ENCODE data around the gene NAV2.

The NAV2 gene

GRCh38 chr11:20023082-20023426, 310.4 kb downstream of the NAV2 start:
- peak; percentile 6; the same call in 2 of the 3 replicates for ATAC-seq
- TF ChIP-seq, protein P1, sequence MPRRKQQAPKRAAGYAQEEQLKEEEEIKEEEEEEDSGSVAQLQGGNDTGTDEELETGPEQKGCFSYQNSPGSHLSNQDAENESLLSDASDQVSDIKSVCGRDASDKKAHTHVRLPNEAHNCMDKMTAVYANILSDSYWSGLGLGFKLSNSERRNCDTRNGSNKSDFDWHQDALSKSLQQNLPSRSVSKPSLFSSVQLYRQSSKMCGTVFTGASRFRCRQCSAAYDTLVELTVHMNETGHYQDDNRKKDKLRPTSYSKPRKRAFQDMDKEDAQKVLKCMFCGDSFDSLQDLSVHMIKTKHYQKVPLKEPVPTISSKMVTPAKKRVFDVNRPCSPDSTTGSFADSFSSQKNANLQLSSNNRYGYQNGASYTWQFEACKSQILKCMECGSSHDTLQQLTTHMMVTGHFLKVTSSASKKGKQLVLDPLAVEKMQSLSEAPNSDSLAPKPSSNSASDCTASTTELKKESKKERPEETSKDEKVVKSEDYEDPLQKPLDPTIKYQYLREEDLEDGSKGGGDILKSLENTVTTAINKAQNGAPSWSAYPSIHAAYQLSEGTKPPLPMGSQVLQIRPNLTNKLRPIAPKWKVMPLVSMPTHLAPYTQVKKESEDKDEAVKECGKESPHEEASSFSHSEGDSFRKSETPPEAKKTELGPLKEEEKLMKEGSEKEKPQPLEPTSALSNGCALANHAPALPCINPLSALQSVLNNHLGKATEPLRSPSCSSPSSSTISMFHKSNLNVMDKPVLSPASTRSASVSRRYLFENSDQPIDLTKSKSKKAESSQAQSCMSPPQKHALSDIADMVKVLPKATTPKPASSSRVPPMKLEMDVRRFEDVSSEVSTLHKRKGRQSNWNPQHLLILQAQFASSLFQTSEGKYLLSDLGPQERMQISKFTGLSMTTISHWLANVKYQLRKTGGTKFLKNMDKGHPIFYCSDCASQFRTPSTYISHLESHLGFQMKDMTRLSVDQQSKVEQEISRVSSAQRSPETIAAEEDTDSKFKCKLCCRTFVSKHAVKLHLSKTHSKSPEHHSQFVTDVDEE (CRISPR knock-in tag; IDR thresholded peaks at IDR 0.05) = no peak
- TF ChIP-seq, protein P2, sequence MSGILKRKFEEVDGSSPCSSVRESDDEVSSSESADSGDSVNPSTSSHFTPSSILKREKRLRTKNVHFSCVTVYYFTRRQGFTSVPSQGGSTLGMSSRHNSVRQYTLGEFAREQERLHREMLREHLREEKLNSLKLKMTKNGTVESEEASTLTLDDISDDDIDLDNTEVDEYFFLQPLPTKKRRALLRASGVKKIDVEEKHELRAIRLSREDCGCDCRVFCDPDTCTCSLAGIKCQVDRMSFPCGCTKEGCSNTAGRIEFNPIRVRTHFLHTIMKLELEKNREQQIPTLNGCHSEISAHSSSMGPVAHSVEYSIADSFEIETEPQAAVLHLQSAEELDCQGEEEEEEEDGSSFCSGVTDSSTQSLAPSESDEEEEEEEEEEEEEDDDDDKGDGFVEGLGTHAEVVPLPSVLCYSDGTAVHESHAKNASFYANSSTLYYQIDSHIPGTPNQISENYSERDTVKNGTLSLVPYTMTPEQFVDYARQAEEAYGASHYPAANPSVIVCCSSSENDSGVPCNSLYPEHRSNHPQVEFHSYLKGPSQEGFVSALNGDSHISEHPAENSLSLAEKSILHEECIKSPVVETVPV (CRISPR knock-in tag; IDR thresholded peaks at IDR 0.05) = no peak
- TF ChIP-seq ESRRG (CRISPR knock-in tag; IDR thresholded peaks at IDR 0.05) (no peak), BACH2 (CRISPR knock-in tag; IDR thresholded peaks at IDR 0.05; ENCODE audit: borderline replicate concordance) (no peak), GLIS3 (CRISPR knock-in tag; IDR thresholded peaks at IDR 0.05) (no peak), ZFP30 (CRISPR knock-in tag; IDR thresholded peaks at IDR 0.05) (no peak), ISL1 (CRISPR knock-in tag; IDR thresholded peaks at IDR 0.05) (no peak), PPARA (CRISPR knock-in tag; IDR thresholded peaks at IDR 0.05; ENCODE audit: borderline replicate concordance) (no peak), ZNF70 (CRISPR knock-in tag; IDR thresholded peaks at IDR 0.05) (no peak), TOX (CRISPR knock-in tag; IDR thresholded peaks at IDR 0.05; ENCODE audit: borderline replicate concordance) (no peak), ZC3H10 (CRISPR knock-in tag; IDR thresholded peaks at IDR 0.05) (no peak), ZFP3 (CRISPR knock-in tag; IDR thresholded peaks at IDR 0.05) (no peak), ARNTL (CRISPR knock-in tag; IDR thresholded peaks at IDR 0.05; ENCODE audit: borderline replicate concordance, low read depth) (no peak), CSDC2 (CRISPR knock-in tag; IDR thresholded peaks at IDR 0.05) (no peak), OSR1 (CRISPR knock-in tag; IDR thresholded peaks at IDR 0.05) (no peak)
- TF ChIP-seq, protein P3, sequence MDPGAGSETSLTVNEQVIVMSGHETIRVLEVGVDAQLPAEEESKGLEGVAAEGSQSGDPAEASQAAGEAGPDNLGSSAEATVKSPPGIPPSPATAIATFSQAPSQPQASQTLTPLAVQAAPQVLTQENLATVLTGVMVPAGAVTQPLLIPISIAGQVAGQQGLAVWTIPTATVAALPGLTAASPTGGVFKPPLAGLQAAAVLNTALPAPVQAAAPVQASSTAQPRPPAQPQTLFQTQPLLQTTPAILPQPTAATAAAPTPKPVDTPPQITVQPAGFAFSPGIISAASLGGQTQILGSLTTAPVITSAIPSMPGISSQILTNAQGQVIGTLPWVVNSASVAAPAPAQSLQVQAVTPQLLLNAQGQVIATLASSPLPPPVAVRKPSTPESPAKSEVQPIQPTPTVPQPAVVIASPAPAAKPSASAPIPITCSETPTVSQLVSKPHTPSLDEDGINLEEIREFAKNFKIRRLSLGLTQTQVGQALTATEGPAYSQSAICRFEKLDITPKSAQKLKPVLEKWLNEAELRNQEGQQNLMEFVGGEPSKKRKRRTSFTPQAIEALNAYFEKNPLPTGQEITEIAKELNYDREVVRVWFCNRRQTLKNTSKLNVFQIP (CRISPR knock-in tag; IDR thresholded peaks at IDR 0.05; ENCODE audit: borderline replicate concordance, low read depth) = no peak

DNA sequence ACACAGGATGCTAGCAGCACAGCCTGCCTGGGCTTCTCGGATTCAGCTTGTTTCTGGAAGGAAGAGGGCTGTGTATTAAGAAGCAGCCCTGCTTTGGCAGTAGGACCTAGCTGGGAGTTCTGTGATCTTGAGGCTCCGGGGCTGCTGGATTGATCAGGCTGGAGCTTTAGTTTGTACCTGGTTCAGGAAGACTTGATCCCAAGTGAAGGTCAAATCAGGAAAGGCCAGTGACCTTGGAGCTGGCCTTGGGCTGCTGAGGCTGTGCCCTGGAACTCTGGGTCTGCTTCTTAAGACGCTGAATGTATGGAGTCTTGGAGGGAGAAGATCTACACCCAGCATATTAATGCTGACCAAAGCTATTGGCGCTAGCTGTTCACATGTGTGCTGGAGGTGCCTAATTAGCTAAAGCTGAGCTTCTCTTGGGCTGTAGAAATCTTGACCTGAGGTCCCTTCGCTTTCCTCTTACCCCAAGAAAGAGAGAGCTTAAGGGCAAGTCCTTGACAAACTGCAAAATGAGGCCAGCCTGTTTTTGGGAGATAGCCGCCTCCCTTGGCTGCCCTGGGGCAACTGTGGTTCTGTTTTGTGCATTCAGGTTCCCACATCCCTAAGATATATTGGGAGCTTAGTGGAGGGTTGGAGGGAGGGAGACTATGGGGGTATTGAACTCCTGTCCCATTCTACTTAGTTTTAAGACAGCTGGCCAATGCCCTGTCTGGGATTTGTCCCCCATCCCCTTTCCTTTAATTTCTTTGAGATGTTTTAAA, 311.7 kb downstream of the NAV2 start:
- no peak for ATAC-seq
- TF ChIP-seq TOX (CRISPR knock-in tag; IDR thresholded peaks at IDR 0.05; ENCODE audit: borderline replicate concordance) = no peak
- TF ChIP-seq OSR1 (CRISPR knock-in tag; IDR thresholded peaks at IDR 0.05) = no peak
- no peak for TF ChIP-seq ZC3H10 (CRISPR knock-in tag; IDR thresholded peaks at IDR 0.05)
- TF ChIP-seq GLIS3 (CRISPR knock-in tag; IDR thresholded peaks at IDR 0.05) = no peak
- no peak for TF ChIP-seq TCF4 (CRISPR knock-in tag; IDR thresholded peaks at IDR 0.05; ENCODE audit: borderline replicate concordance)
- TF ChIP-seq ZFP30 (CRISPR knock-in tag; IDR thresholded peaks at IDR 0.05) = no peak
- no peak for TF ChIP-seq SNAI2 (CRISPR knock-in tag; IDR thresholded peaks at IDR 0.05)
- TF ChIP-seq, protein P4, sequence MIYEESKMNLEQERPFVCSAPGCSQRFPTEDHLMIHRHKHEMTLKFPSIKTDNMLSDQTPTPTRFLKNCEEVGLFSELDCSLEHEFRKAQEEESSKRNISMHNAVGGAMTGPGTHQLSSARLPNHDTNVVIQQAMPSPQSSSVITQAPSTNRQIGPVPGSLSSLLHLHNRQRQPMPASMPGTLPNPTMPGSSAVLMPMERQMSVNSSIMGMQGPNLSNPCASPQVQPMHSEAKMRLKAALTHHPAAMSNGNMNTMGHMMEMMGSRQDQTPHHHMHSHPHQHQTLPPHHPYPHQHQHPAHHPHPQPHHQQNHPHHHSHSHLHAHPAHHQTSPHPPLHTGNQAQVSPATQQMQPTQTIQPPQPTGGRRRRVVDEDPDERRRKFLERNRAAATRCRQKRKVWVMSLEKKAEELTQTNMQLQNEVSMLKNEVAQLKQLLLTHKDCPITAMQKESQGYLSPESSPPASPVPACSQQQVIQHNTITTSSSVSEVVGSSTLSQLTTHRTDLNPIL (CRISPR knock-in tag; IDR thresholded peaks at IDR 0.05; ENCODE audit: low read depth) = no peak
- TF ChIP-seq, protein P3 (CRISPR knock-in tag; IDR thresholded peaks at IDR 0.05; ENCODE audit: borderline replicate concordance, low read depth) = no peak

GRCh38 chr11:20025332-20025840, 312.7 kb downstream of the NAV2 start:
- no peak for ATAC-seq
- TF ChIP-seq ZNF8 (CRISPR knock-in tag; IDR thresholded peaks at IDR 0.05) (no peak), ZFP30 (CRISPR knock-in tag; IDR thresholded peaks at IDR 0.05) (no peak), ZFP3 (CRISPR knock-in tag; IDR thresholded peaks at IDR 0.05) (no peak), PATZ1 (CRISPR knock-in tag; IDR thresholded peaks at IDR 0.05; ENCODE audit: borderline replicate concordance) (no peak), CSDC2 (CRISPR knock-in tag; IDR thresholded peaks at IDR 0.05) (no peak)
- TF ChIP-seq, protein P4 (CRISPR knock-in tag; IDR thresholded peaks at IDR 0.05; ENCODE audit: low read depth) = no peak
- TF ChIP-seq, protein P3 (CRISPR knock-in tag; IDR thresholded peaks at IDR 0.05; ENCODE audit: borderline replicate concordance, low read depth) = no peak

Data from SK-N-SH treated with all-trans-retinoic acid at 6 μM for 48 hours (cell line).